ENCODE data around the gene C9orf85.
"Not testable (repeated sequence)": the region's sequence is repeated elsewhere in the genome, so short reads cannot be mapped to it uniquely, and the experiment has no call there.

C9orf85 gene

GRCh38 chr9:72006501-72006900, 95.1 kb downstream of the C9orf85 start:
- no peak for DNase-seq (ENCODE audit: low read depth, low spot score)

GRCh38 chr9:72007726-72008125, 96.3 kb downstream of the C9orf85 start:
- DNase-seq (ENCODE audit: low read depth, low spot score): not testable (repeated sequence)

DNA sequence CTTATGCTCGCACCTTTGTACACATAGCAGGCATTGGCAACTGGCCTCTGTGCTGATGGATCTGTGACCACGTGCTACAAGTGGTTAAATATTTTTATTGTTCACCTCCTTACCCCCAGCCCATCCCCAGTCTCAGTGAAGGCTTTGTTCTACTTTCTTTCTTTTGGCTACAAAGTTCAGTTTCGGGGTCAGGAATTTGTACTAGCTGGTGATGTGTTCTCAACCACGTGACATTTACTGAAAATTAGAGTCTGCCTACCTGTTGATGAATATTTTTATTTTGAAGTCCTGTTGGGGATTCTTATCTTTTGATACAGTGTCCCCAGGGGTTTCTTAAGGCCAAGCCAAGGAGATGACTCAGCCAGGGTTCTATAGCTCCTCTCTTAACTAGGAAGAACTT, 101.2 kb downstream of the C9orf85 start:
- DNase-seq (ENCODE audit: low read depth, low spot score): no peak

GRCh38 chr9:72013292-72013760, 101.9 kb downstream of the C9orf85 start:
- DNase-seq (ENCODE audit: low read depth, low spot score): no peak

GRCh38 chr9:72022841-72023240, 111.4 kb downstream of the C9orf85 start:
- no peak for DNase-seq (ENCODE audit: low read depth, low spot score)
